ENCODE measurements around the gene CTDSPL2.

DNA sequence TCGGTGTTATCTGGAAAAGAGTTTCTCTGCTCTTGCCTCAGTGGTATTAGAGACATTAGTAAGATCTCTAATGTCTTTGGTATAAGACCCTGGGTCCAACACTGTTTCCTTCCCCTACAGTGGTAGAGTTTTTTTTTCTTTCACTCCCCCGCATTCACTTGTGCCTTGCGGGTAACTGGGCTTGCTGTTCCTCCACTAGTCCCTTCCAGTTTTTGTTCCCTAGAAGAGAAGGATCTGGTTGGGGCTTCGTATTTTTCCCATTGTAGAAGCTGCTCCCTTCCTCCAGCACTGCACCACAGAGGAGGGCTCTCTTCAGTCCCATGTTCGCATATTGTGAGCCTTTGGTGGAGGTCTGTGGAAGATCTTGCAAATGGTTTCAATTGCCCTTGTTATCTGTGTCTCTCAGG, 13.7 kb downstream of the CTDSPL2 start:
- TF ChIP-seq, protein P1, sequence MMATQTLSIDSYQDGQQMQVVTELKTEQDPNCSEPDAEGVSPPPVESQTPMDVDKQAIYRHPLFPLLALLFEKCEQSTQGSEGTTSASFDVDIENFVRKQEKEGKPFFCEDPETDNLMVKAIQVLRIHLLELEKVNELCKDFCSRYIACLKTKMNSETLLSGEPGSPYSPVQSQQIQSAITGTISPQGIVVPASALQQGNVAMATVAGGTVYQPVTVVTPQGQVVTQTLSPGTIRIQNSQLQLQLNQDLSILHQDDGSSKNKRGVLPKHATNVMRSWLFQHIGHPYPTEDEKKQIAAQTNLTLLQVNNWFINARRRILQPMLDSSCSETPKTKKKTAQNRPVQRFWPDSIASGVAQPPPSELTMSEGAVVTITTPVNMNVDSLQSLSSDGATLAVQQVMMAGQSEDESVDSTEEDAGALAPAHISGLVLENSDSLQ (IDR thresholded peaks at IDR 0.05) = no peak
- no peak for TF ChIP-seq FOXK2 (IDR thresholded peaks at IDR 0.05)
- TF ChIP-seq SUZ12 (IDR thresholded peaks at IDR 0.05) = no peak

Data from HEK293T (cell line).